ENCODE results near the gene RMND1.

The RMND1 gene

GRCh38 chr6:151451950-151452749 is at the start of gene RMND1:
TSS of gene RMND1 (minus strand) at chr6:151452126. CDS start at chr6:151445811, 6,315 bp downstream.
- H3K4me3 ChIP-seq (ENCODE audit: low read length), result peak within 1 kb of the TSS; percentile 99
- DNase-seq (ENCODE audit: low read depth), result peak; percentile 100
- no peak for TF ChIP-seq CTCF (IDR thresholded peaks at IDR 0.05; ENCODE audit: insufficient read depth, low read depth, low read length, missing control alignments)

- H3K4me3 ChIP-seq (ENCODE audit: low read length), result no peak overlapping the region
- TF ChIP-seq CTCF (IDR thresholded peaks at IDR 0.05; ENCODE audit: insufficient read depth, low read depth, low read length, missing control alignments), result no peak
- DNase-seq (ENCODE audit: low read depth), result no peak
Measured at GRCh38 chr6:151499551-151499950, 47.6 kb upstream of the RMND1 start.

GRCh38 chr6:151498327-151498726 is 46.4 kb upstream of the RMND1 start:
- DNase-seq (ENCODE audit: low read depth), result peak; percentile 65
- TF ChIP-seq CTCF (IDR thresholded peaks at IDR 0.05; ENCODE audit: insufficient read depth, low read depth, low read length, missing control alignments), result no peak
- H3K4me3 ChIP-seq (ENCODE audit: low read length), result no peak overlapping the region

- no peak overlapping the region for H3K4me3 ChIP-seq (ENCODE audit: low read length)
- no peak for TF ChIP-seq CTCF (IDR thresholded peaks at IDR 0.05; ENCODE audit: insufficient read depth, low read depth, low read length, missing control alignments)
- no peak for DNase-seq (ENCODE audit: low read depth)
Measured at GRCh38 chr6:151497905-151498304, 46.0 kb upstream of the RMND1 start.

GRCh38 chr6:151495380-151495779 is 43.5 kb upstream of the RMND1 start:
- H3K4me3 ChIP-seq (ENCODE audit: low read length), result no peak overlapping the region
- TF ChIP-seq CTCF (IDR thresholded peaks at IDR 0.05; ENCODE audit: insufficient read depth, low read depth, low read length, missing control alignments), result no peak
- DNase-seq (ENCODE audit: low read depth), result no peak

- TF ChIP-seq CTCF (IDR thresholded peaks at IDR 0.05; ENCODE audit: insufficient read depth, low read depth, low read length, missing control alignments), result no peak
- no peak for DNase-seq (ENCODE audit: low read depth)
- H3K4me3 ChIP-seq (ENCODE audit: low read length), result peak overlapping the region; percentile 47
Measured at GRCh38 chr6:151494936-151495320, 43.0 kb upstream of the RMND1 start.

All from epithelial cell of esophagus (primary cell).